ENCODE data around the gene BMP2K.

BMP2K gene

GRCh38 chr4:78777576-78777940, 1.4 kb downstream of the BMP2K start:
- TF ChIP-seq, protein P1, sequence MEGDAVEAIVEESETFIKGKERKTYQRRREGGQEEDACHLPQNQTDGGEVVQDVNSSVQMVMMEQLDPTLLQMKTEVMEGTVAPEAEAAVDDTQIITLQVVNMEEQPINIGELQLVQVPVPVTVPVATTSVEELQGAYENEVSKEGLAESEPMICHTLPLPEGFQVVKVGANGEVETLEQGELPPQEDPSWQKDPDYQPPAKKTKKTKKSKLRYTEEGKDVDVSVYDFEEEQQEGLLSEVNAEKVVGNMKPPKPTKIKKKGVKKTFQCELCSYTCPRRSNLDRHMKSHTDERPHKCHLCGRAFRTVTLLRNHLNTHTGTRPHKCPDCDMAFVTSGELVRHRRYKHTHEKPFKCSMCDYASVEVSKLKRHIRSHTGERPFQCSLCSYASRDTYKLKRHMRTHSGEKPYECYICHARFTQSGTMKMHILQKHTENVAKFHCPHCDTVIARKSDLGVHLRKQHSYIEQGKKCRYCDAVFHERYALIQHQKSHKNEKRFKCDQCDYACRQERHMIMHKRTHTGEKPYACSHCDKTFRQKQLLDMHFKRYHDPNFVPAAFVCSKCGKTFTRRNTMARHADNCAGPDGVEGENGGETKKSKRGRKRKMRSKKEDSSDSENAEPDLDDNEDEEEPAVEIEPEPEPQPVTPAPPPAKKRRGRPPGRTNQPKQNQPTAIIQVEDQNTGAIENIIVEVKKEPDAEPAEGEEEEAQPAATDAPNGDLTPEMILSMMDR (IDR thresholded peaks at IDR 0.05; ENCODE audit: low read length, missing control alignments) = no peak

GRCh38 chr4:78778530-78778929, 2.4 kb downstream of the BMP2K start:
- TF ChIP-seq, protein P1 (IDR thresholded peaks at IDR 0.05; ENCODE audit: low read length, missing control alignments) = no peak
- no peak for DNase-seq (ENCODE audit: low read depth)
- H3K4me3 ChIP-seq (replicated peaks; ENCODE audit: low read depth, low read length) = peak overlapping the region; percentile 88

More at GRCh38 chr4:78777576-78777940, 1.4 kb downstream of the BMP2K start:
- peak overlapping the region; percentile 88 for H3K4me3 ChIP-seq (replicated peaks; ENCODE audit: low read depth, low read length)
- no peak for DNase-seq (ENCODE audit: low read depth)

DNA sequence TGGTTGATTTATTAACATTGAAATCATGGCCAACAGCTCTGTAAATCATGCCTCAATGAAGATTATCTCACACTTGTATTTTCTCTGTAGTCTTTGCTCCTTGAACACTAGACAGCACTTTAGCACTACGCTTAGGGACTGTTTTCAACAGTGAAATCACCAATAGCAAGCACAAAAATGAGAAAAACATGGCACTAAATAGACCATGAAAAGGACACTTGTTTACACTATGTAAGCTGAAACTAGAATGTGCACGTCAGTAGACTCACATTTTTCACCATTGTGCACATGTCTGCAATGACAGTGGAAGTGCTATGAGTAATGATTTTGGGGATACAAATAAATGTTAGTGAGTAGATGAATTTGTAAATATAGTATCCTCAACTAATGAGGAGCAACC, 3.1 kb downstream of the BMP2K start:
- no peak overlapping the region for H3K4me3 ChIP-seq (replicated peaks; ENCODE audit: low read depth, low read length)
- no peak for DNase-seq (ENCODE audit: low read depth)
- TF ChIP-seq, protein P1 (IDR thresholded peaks at IDR 0.05; ENCODE audit: low read length, missing control alignments) = no peak

- TF ChIP-seq, protein P1 (IDR thresholded peaks at IDR 0.05; ENCODE audit: low read length, missing control alignments) = no peak
- no peak overlapping the region for H3K4me3 ChIP-seq (replicated peaks; ENCODE audit: low read depth, low read length)
- DNase-seq (ENCODE audit: low read depth) = no peak
Measured at GRCh38 chr4:78780093-78780492, 3.9 kb downstream of the BMP2K start.

GRCh38 chr4:78781139-78781538, 5.0 kb downstream of the BMP2K start:
- H3K4me3 ChIP-seq (replicated peaks; ENCODE audit: low read depth, low read length) = no peak overlapping the region
- TF ChIP-seq, protein P1 (IDR thresholded peaks at IDR 0.05; ENCODE audit: low read length, missing control alignments) = no peak
- no peak for DNase-seq (ENCODE audit: low read depth)

- no peak for DNase-seq (ENCODE audit: low read depth)
Measured at GRCh38 chr4:78781924-78782323, 5.8 kb downstream of the BMP2K start.

More at GRCh38 chr4:78781924-78782323, 5.8 kb downstream of the BMP2K start:
- H3K4me3 ChIP-seq (replicated peaks; ENCODE audit: low read depth, low read length) = no peak overlapping the region
- TF ChIP-seq, protein P1 (IDR thresholded peaks at IDR 0.05; ENCODE audit: low read length, missing control alignments) = no peak
